ENCODE measurements around the gene UVRAG. TPM values are rescaled to one million over a fixed set of nuclear protein-coding genes. Genes with fewer than 3 reads are reported as not detected.

The UVRAG gene
- total RNA-seq, 4 donors from 2014 or later = 16.6 to 22.1 (median 19.3) TPM

GRCh38 chr11:75856912-75857311 lies 41.9 kb downstream of the UVRAG start:
- Histone ChIP-seq H3K27me3 (no peaks in the 10 kb centered on the region), H3K27ac (no peak overlapping the region), H3K36me3 (no peaks in the 10 kb centered on the region), H3K4me3 (no peak overlapping the region), H3K9me3 (no peaks in the 10 kb centered on the region), H3K4me1 (peaks cover 2 to 10% of the 10 kb centered on the region in 2 donors)
- DNase-seq = no peak
- no peak for ATAC-seq
- TF ChIP-seq POLR2A (IDR thresholded peaks at IDR 0.05) = no peak
- TF ChIP-seq, protein P1, sequence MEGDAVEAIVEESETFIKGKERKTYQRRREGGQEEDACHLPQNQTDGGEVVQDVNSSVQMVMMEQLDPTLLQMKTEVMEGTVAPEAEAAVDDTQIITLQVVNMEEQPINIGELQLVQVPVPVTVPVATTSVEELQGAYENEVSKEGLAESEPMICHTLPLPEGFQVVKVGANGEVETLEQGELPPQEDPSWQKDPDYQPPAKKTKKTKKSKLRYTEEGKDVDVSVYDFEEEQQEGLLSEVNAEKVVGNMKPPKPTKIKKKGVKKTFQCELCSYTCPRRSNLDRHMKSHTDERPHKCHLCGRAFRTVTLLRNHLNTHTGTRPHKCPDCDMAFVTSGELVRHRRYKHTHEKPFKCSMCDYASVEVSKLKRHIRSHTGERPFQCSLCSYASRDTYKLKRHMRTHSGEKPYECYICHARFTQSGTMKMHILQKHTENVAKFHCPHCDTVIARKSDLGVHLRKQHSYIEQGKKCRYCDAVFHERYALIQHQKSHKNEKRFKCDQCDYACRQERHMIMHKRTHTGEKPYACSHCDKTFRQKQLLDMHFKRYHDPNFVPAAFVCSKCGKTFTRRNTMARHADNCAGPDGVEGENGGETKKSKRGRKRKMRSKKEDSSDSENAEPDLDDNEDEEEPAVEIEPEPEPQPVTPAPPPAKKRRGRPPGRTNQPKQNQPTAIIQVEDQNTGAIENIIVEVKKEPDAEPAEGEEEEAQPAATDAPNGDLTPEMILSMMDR (IDR thresholded peaks at IDR 0.05 in 4 of 5, conservative IDR thresholded peaks at IDR 0.05 in 1 of 5) = no peak
- intact Hi-C loops (cut with DNase I; ENCODE audit: low total_unique reads) (no loop called here), in situ Hi-C loops (cut with MboI; ENCODE audit: low sequenced_read_pairs in 4 of 4) (no loop called here)

- no peak overlapping the region for H3K27ac ChIP-seq
- in situ Hi-C loops (cut with MboI; ENCODE audit: low sequenced_read_pairs in 4 of 4) = no loop called here
- DNase-seq (no peak), ATAC-seq (no peak)
- no peak overlapping the region for H3K4me3 ChIP-seq
- H3K4me1 ChIP-seq = peaks cover 0 to 4% of the 10 kb centered on the region in 2 donors
- H3K27me3 ChIP-seq = no peaks in the 10 kb centered on the region
- no peaks in the 10 kb centered on the region for H3K9me3 ChIP-seq
- TF ChIP-seq, protein P1 (IDR thresholded peaks at IDR 0.05 in 4 of 5, conservative IDR thresholded peaks at IDR 0.05 in 1 of 5) = no peak
- TF ChIP-seq POLR2A (IDR thresholded peaks at IDR 0.05) = no peak
- intact Hi-C loops (cut with DNase I; ENCODE audit: low total_unique reads) = no loop called here
- no peaks in the 10 kb centered on the region for H3K36me3 ChIP-seq
Observed at GRCh38 chr11:75858042-75858441, 43.0 kb downstream of the UVRAG start.

DNA sequence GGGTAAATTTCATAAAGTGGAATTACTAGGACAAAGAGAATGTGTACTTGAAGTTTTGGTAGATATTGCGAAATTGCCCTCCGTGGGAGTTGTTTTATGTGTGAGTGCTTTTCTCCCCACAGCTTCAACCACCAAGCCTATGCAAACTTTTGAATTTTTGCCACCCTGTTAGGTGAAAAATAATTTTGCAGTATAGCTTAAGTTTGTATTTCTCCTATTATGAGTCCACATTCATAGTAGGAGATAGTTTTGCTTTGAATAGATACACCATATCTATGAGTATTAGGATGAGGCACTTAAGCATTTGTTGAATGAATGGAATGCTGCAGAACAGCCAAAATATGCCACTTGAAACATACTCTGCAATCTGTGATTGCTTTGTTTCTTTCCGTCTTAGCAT lies 43.6 kb downstream of the UVRAG start:
- DNase-seq = no peak
- intact Hi-C loops (cut with DNase I; ENCODE audit: low total_unique reads) = no loop called here
- Histone ChIP-seq H3K27me3 (no peaks in the 10 kb centered on the region), H3K4me1 (no peaks in the 10 kb centered on the region), H3K4me3 (no peak overlapping the region), H3K9me3 (no peaks in the 10 kb centered on the region), H3K36me3 (no peaks in the 10 kb centered on the region), H3K27ac (no peak overlapping the region)
- ATAC-seq = no peak
- in situ Hi-C loops (cut with MboI; ENCODE audit: low sequenced_read_pairs in 4 of 4) = no loop called here
- TF ChIP-seq POLR2A (IDR thresholded peaks at IDR 0.05) = no peak
- TF ChIP-seq, protein P1 (IDR thresholded peaks at IDR 0.05 in 4 of 5, conservative IDR thresholded peaks at IDR 0.05 in 1 of 5) = no peak

GRCh38 chr11:75859614-75860013 lies 44.6 kb downstream of the UVRAG start:
- TF ChIP-seq POLR2A (IDR thresholded peaks at IDR 0.05) = no peak
- TF ChIP-seq, protein P1 (IDR thresholded peaks at IDR 0.05 in 4 of 5, conservative IDR thresholded peaks at IDR 0.05 in 1 of 5) = no peak
- no peaks in the 10 kb centered on the region for H3K4me1 ChIP-seq
- in situ Hi-C loops (cut with MboI; ENCODE audit: low sequenced_read_pairs in 4 of 4) = loop anchor here in 2 of 4 donors (10.0 kb wide), 2 partner anchors 55 to 135 kb away; no protein-coding TSS in a partner anchor
- H3K36me3 ChIP-seq = no peaks in the 10 kb centered on the region
- H3K27me3 ChIP-seq = no peaks in the 10 kb centered on the region
- intact Hi-C loops (cut with DNase I; ENCODE audit: low total_unique reads) = no loop called here
- H3K27ac ChIP-seq = no peak overlapping the region
- no peak for DNase-seq
- H3K4me3 ChIP-seq = no peak overlapping the region
- no peak for ATAC-seq
- H3K9me3 ChIP-seq = no peaks in the 10 kb centered on the region

- intact Hi-C loops (cut with DNase I; ENCODE audit: low total_unique reads) = no loop called here
- TF ChIP-seq POLR2A (IDR thresholded peaks at IDR 0.05) = no peak
- TF ChIP-seq, protein P1 (IDR thresholded peaks at IDR 0.05 in 4 of 5, conservative IDR thresholded peaks at IDR 0.05 in 1 of 5) = no peak
- in situ Hi-C loops (cut with MboI; ENCODE audit: low sequenced_read_pairs in 4 of 4) = loop anchor here in 2 of 4 donors (10.0 kb wide), 2 partner anchors 58 to 138 kb away; no protein-coding TSS in a partner anchor
- no peak overlapping the region for H3K27ac ChIP-seq
- no peaks in the 10 kb centered on the region for H3K9me3 ChIP-seq
- H3K27me3 ChIP-seq = no peaks in the 10 kb centered on the region
- H3K4me3 ChIP-seq = no peak overlapping the region
- H3K4me1 ChIP-seq = peaks cover 0 to 2% of the 10 kb centered on the region in 2 donors
- no peaks in the 10 kb centered on the region for H3K36me3 ChIP-seq
- DNase-seq = no peak
- ATAC-seq = no peak
Observed at GRCh38 chr11:75862437-75862836, 47.4 kb downstream of the UVRAG start.

All from gastrocnemius medialis (tissue), 4 donors.